NB4 (cell line): ENCODE measurements around the gene CDK8.

Experiments used
- MYC ChIP-seq: IDR thresholded peaks from 2 replicates; pipeline ENCODE4 v1.6.1; 2011; ENCODE audit warnings: low read depth, low read length
- POLR2A ChIP-seq: IDR thresholded peaks from 2 replicates; pipeline ENCODE4 v1.6.1; 2011; ENCODE audit warnings: mild to moderate bottlenecking; ENCODE audit not compliant: insufficient read length; ENCODE audit errors: extremely low read depth
- TF ChIP-seq, protein P1 (sequence below): IDR thresholded peaks from one replicate; pipeline ENCODE4 v1.5.1; 2012; ENCODE audit warnings: low read depth, low read length

DNA sequence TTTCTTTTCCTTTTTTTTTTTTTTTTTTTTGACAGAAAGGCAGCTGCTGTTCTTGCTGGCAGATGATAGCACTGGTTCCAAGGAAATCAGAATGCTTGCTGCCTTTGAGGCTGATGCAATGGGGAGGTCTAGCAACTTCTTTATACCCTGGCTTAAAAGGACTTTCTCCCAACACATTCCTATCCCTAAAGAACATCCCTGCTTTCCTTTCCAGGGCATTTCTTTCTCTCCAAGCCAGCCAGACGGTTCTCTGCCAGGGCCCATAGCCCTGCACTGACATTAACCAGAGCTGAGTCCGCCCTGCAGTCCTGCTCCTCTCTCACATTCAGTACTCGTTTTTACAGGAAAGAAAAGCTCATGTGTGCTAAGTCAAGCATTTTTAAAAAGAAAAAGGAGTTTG, 169.7 kb downstream of the CDK8 start:
- TF ChIP-seq, protein P1, sequence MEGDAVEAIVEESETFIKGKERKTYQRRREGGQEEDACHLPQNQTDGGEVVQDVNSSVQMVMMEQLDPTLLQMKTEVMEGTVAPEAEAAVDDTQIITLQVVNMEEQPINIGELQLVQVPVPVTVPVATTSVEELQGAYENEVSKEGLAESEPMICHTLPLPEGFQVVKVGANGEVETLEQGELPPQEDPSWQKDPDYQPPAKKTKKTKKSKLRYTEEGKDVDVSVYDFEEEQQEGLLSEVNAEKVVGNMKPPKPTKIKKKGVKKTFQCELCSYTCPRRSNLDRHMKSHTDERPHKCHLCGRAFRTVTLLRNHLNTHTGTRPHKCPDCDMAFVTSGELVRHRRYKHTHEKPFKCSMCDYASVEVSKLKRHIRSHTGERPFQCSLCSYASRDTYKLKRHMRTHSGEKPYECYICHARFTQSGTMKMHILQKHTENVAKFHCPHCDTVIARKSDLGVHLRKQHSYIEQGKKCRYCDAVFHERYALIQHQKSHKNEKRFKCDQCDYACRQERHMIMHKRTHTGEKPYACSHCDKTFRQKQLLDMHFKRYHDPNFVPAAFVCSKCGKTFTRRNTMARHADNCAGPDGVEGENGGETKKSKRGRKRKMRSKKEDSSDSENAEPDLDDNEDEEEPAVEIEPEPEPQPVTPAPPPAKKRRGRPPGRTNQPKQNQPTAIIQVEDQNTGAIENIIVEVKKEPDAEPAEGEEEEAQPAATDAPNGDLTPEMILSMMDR, result no peak
- TF ChIP-seq POLR2A (no peak), MYC (no peak)
